Measurements from ENCODE around the gene ARHGAP26.

The ARHGAP26 gene

DNA sequence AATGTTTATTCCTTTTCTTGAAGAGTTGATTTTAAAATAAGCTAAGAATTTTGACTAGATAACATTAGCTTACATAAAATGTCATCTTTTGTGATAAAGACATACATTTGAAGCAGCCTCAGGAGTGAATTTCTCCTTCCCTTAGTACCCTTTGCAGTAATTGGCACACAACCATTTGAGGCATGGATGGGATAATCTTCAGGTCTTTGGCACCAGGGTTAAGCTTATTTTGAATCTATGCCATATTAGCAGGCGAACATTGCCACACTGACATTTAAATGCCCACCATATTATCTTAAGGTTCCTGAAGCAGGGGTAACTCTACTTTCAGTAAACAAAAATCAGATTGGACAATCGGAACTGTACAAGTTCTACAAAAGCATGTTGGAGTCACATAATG, 507.4 kb downstream of the ARHGAP26 start:
- H3K4me3 ChIP-seq (replicated peaks; ENCODE audit: low read depth, low read length), result no peak overlapping the region
- no peak for TF ChIP-seq CTCF (IDR thresholded peaks at IDR 0.05; ENCODE audit: low read depth, low read length, missing control alignments)
- DNase-seq (ENCODE audit: extremely low read depth, low read depth), result no peak

All from HFF-Myc (cell line).